ENCODE data around the gene BCL2L13.

BCL2L13 gene

GRCh38 chr22:17638432-17639246, at the start of gene BCL2L13:
TSS of gene BCL2L13 (plus strand) at chr22:17638757. CDS start at chr22:17655712, 16,955 bp downstream.
- DNase-seq (ENCODE audit: low read depth in 1 of 2, low spot score in 1 of 2), result peak; percentile 80 to 81

- no peak for DNase-seq (ENCODE audit: low read depth in 1 of 2, low spot score in 1 of 2)
Observed at GRCh38 chr22:17589810-17590375, 48.7 kb upstream of the BCL2L13 start.

GRCh38 chr22:17590586-17590985, 48.0 kb upstream of the BCL2L13 start:
- no peak for DNase-seq (ENCODE audit: low read depth in 1 of 2, low spot score in 1 of 2)

- DNase-seq (ENCODE audit: low read depth in 1 of 2, low spot score in 1 of 2), result no peak
Observed at GRCh38 chr22:17592201-17592600, 46.4 kb upstream of the BCL2L13 start.

- DNase-seq (ENCODE audit: low read depth in 1 of 2, low spot score in 1 of 2), result no peak
Observed at GRCh38 chr22:17596226-17596625, 42.3 kb upstream of the BCL2L13 start.

- no peak for DNase-seq (ENCODE audit: low read depth in 1 of 2, low spot score in 1 of 2)
Observed at GRCh38 chr22:17597217-17597616, 41.3 kb upstream of the BCL2L13 start.

GRCh38 chr22:17598318-17598717, 40.2 kb upstream of the BCL2L13 start:
- DNase-seq (ENCODE audit: low read depth in 1 of 2, low spot score in 1 of 2), result no peak

GRCh38 chr22:17601031-17601430, 37.5 kb upstream of the BCL2L13 start:
- no peak for DNase-seq (ENCODE audit: low read depth in 1 of 2, low spot score in 1 of 2)

GRCh38 chr22:17603668-17604067, 34.9 kb upstream of the BCL2L13 start:
- DNase-seq (ENCODE audit: low read depth in 1 of 2, low spot score in 1 of 2), result no peak

- DNase-seq (ENCODE audit: low read depth in 1 of 2, low spot score in 1 of 2), result no peak
Observed at GRCh38 chr22:17606496-17606895, 32.1 kb upstream of the BCL2L13 start.

GRCh38 chr22:17607891-17608521, 30.6 kb upstream of the BCL2L13 start:
- no peak for DNase-seq (ENCODE audit: low read depth in 1 of 2, low spot score in 1 of 2)

GRCh38 chr22:17612057-17612456, 26.5 kb upstream of the BCL2L13 start:
- DNase-seq (ENCODE audit: low read depth in 1 of 2, low spot score in 1 of 2), result no peak

- no peak for DNase-seq (ENCODE audit: low read depth in 1 of 2, low spot score in 1 of 2)
Observed at GRCh38 chr22:17613280-17613679, 25.3 kb upstream of the BCL2L13 start.

GRCh38 chr22:17627961-17628405, 10.6 kb upstream of the BCL2L13 start:
- no peak for DNase-seq (ENCODE audit: low read depth in 1 of 2, low spot score in 1 of 2)

- DNase-seq (ENCODE audit: low read depth in 1 of 2, low spot score in 1 of 2), result peak; percentile 87 to 94
Observed at GRCh38 chr22:17628406-17629172, 10.0 kb upstream of the BCL2L13 start, which contains the start of gene ATP6V1E1. TSS of gene ATP6V1E1 (minus strand) at chr22:17628749. CDS start at chr22:17628635, 114 bp downstream.

- no peak for DNase-seq (ENCODE audit: low read depth in 1 of 2, low spot score in 1 of 2)
Observed at GRCh38 chr22:17629173-17629489, 9.4 kb upstream of the BCL2L13 start.

- no peak for DNase-seq (ENCODE audit: low read depth in 1 of 2, low spot score in 1 of 2)
Observed at GRCh38 chr22:17629641-17630040, 8.9 kb upstream of the BCL2L13 start.

GRCh38 chr22:17631076-17631565, 7.4 kb upstream of the BCL2L13 start:
- no peak for DNase-seq (ENCODE audit: low read depth in 1 of 2, low spot score in 1 of 2)

GRCh38 chr22:17633217-17633997, 5.2 kb upstream of the BCL2L13 start:
- no peak for DNase-seq (ENCODE audit: low read depth in 1 of 2, low spot score in 1 of 2)

GRCh38 chr22:17633998-17634323, 4.6 kb upstream of the BCL2L13 start:
- DNase-seq (ENCODE audit: low read depth in 1 of 2, low spot score in 1 of 2), result no peak

GRCh38 chr22:17634696-17635095, 3.9 kb upstream of the BCL2L13 start:
- DNase-seq (ENCODE audit: low read depth in 1 of 2, low spot score in 1 of 2), result no peak
